ENCODE results near the gene POLR3G.

- no peak for TF ChIP-seq CTCF (IDR thresholded peaks at IDR 0.05)
- no peak for TF ChIP-seq ZFX (IDR thresholded peaks at IDR 0.05; ENCODE audit: borderline replicate concordance)
Observed at GRCh38 chr5:90555666-90556065, 81.0 kb downstream of the POLR3G start.
